IMR-90 (cell line): ENCODE data around the gene OLIG3. TPM values are rescaled to one million over a fixed set of nuclear protein-coding genes. Genes with fewer than 3 reads are reported as not detected.
A peak's percentile ranks its signal among the peaks of the same experiment; 100 is the strongest.

Experiments used
- ATAC-seq: fragments of 200-7000 bp; cut with Tn5 transposase; 2 replicates; pipeline ENCODE4 v1.9.1; 2020; ENCODE audit warnings: low read depth, mild to moderate bottlenecking, moderate library complexity
- BruUV-seq: library from RNA; stranded (reverse); fragments of 400-500 nt; replicated peaks from 2 replicates; lab custom pipeline; 2021; lab: Mats Ljungman, UMichigan
- CTCF ChIA-PET: fragments of 300-600 bp; formaldehyde crosslinking; extraction: SDS; loops from one replicate; lab custom pipeline; 2021; ENCODE audit warnings: antibody characterized with exemption; lab: Yijun Ruan, JAX
- POLR2A ChIA-PET: fragments of 300-600 bp; sonication (Branson Sonifier 250); formaldehyde crosslinking; loops from one replicate; lab custom pipeline; 2022; ENCODE audit warnings: antibody characterized with exemption; ENCODE audit not compliant: unreplicated experiment; lab: Charles Lee
- DNase-seq: peaks from one replicate; pipeline ENCODE4 v3.0.0; 2013
- H2AFZ ChIP-seq: replicated peaks from 2 replicates; pipeline ENCODE3; 2013; ENCODE audit warnings: low read length, mild to moderate bottlenecking; ENCODE audit not compliant: poor library complexity
- H2AK5ac ChIP-seq: 2 replicates; pipeline ENCODE4 v1.6.1; 2013; ENCODE audit warnings: low read depth, low read length, inconsistent platforms
- H2AK9ac ChIP-seq: replicated peaks from 2 replicates; pipeline ENCODE3; 2013; ENCODE audit warnings: mild to moderate bottlenecking, low read depth, low read length, moderate library complexity; ENCODE audit not compliant: poor library complexity
- H2BK120ac ChIP-seq: 2 replicates; pipeline ENCODE4 v1.6.1; 2013; ENCODE audit warnings: low read depth, low read length, inconsistent platforms
- H2BK15ac ChIP-seq: 3 replicates; pipeline ENCODE4 v1.6.1; 2013; ENCODE audit warnings: low read depth, low read length, inconsistent platforms
- H2BK20ac ChIP-seq: 2 replicates; pipeline ENCODE4 v1.6.1; 2013; ENCODE audit warnings: low read depth, mild to moderate bottlenecking, inconsistent platforms, low read length, moderate library complexity
- H2BK5ac ChIP-seq: 2 replicates; pipeline ENCODE4 v1.6.1; 2013; ENCODE audit warnings: mild to moderate bottlenecking, low read depth, low read length, inconsistent platforms; ENCODE audit not compliant: poor library complexity, severe bottlenecking
- H3K14ac ChIP-seq: replicated peaks from 2 replicates; pipeline ENCODE4 v1.6.1; 2013; ENCODE audit warnings: low read depth, low read length, inconsistent platforms
- H3K18ac ChIP-seq: 2 replicates; pipeline ENCODE4 v1.6.1; 2013; ENCODE audit warnings: low read depth, low read length, control low read depth
- H3K23ac ChIP-seq: 2 replicates; pipeline ENCODE4 v1.6.1; 2013; ENCODE audit warnings: low read depth, low read length, inconsistent platforms
- H3K27ac ChIP-seq: 2 replicates; pipeline ENCODE4 v1.5.1; 2013; ENCODE audit warnings: mild to moderate bottlenecking, control low read depth, low read length; ENCODE audit not compliant: insufficient read depth
- H3K27me3 ChIP-seq: 2 replicates; pipeline ENCODE4 v1.6.1; 2013; ENCODE audit warnings: low read length; ENCODE audit not compliant: control insufficient read depth, insufficient read depth
- H3K36me3 ChIP-seq: 2 replicates; pipeline ENCODE4 v1.6.1; 2013; ENCODE audit warnings: low read length, mixed read lengths; ENCODE audit not compliant: control insufficient read depth, insufficient read depth
- H3K4ac ChIP-seq: 2 replicates; pipeline ENCODE4 v1.6.1; 2013; ENCODE audit warnings: low read depth, low read length, inconsistent platforms
- H3K4me1 ChIP-seq: 2 replicates; pipeline ENCODE4 v1.6.1; 2013; ENCODE audit warnings: low read length, mixed read lengths; ENCODE audit not compliant: control insufficient read depth, insufficient read depth
- H3K4me2 ChIP-seq: 2 replicates; pipeline ENCODE4 v1.6.1; 2013; ENCODE audit warnings: low read depth, mild to moderate bottlenecking, control low read depth, low read length, moderate library complexity
- H3K4me3 ChIP-seq: 2 replicates; pipeline ENCODE4 v1.5.1; 2013; ENCODE audit warnings: low read depth, mild to moderate bottlenecking, control low read depth, low read length, moderate library complexity; ENCODE audit not compliant: insufficient read depth
- H3K56ac ChIP-seq: 2 replicates; pipeline ENCODE4 v1.6.1; 2013; ENCODE audit warnings: low read length, inconsistent platforms; ENCODE audit not compliant: insufficient read depth; ENCODE audit errors: extremely low read depth
- H3K79me1 ChIP-seq, 2 experiments: 2 replicates each; pipeline ENCODE4 v1.6.1; 2013; ENCODE audit warnings: low read length in 2 of 2, inconsistent platforms in 1 of 2, low read depth in 1 of 2
- H3K9ac ChIP-seq: 2 replicates; pipeline ENCODE4 v1.6.1; 2013; ENCODE audit warnings: low read depth, low read length, control low read depth
- H3K9me1 ChIP-seq: 2 replicates; pipeline ENCODE4 v1.6.1; 2013; ENCODE audit warnings: low read length, inconsistent platforms; ENCODE audit not compliant: insufficient read depth
- H3K9me3 ChIP-seq: 2 replicates; pipeline ENCODE4 v1.6.1; 2013; ENCODE audit warnings: low read length; ENCODE audit not compliant: control insufficient read depth, insufficient read depth
- H4K20me1 ChIP-seq: 2 replicates; pipeline ENCODE4 v1.6.1; 2013; ENCODE audit warnings: low read length, inconsistent platforms; ENCODE audit not compliant: insufficient read depth
- H4K5ac ChIP-seq: 2 replicates; pipeline ENCODE4 v1.6.1; 2013; ENCODE audit warnings: mild to moderate bottlenecking, low read depth, low read length, control low read depth
- H4K8ac ChIP-seq, 2 experiments: 2 replicates each; pipeline ENCODE4 v1.6.1; 2013; ENCODE audit warnings: low read depth in 2 of 2, low read length in 2 of 2, control low read depth in 1 of 2, inconsistent platforms in 1 of 2
- H4K91ac ChIP-seq: 2 replicates; pipeline ENCODE4 v1.6.1; 2013; ENCODE audit warnings: low read depth, low read length, inconsistent platforms; ENCODE audit not compliant: insufficient read depth
- CHD1 ChIP-seq: IDR thresholded peaks from 2 replicates; pipeline ENCODE4 v1.6.1; 2012; ENCODE audit warnings: low read depth, low read length, improper control_type of control experiment
- CTCF ChIP-seq: conservative IDR thresholded peaks from 2 replicates; pipeline ENCODE4 v1.5.1; 2012; ENCODE audit warnings: mild to moderate bottlenecking, low read depth, low read length, improper control_type of control experiment
- FOS ChIP-seq: fragments of 150-350 bp; IDR thresholded peaks from 2 replicates; pipeline ENCODE4 v1.6.1; 2016; ENCODE audit warnings: low read depth, low read length
- MAFK ChIP-seq: IDR thresholded peaks from 2 replicates; pipeline ENCODE4 v1.6.1; 2012; ENCODE audit warnings: low read depth, low read length, improper control_type of control experiment
- MAZ ChIP-seq: IDR thresholded peaks from 2 replicates; pipeline ENCODE4 v1.6.1; 2012; ENCODE audit warnings: low read depth, mild to moderate bottlenecking, low read length, improper control_type of control experiment, moderate library complexity, borderline replicate concordance
- MXI1 ChIP-seq: IDR thresholded peaks from 2 replicates; pipeline ENCODE4 v1.6.1; 2012; ENCODE audit warnings: low read depth, mild to moderate bottlenecking, low read length, moderate library complexity, borderline replicate concordance
- NFE2L2 ChIP-seq: fragments of 150-350 bp; IDR thresholded peaks from 2 replicates; pipeline ENCODE4 v1.6.1; 2016; ENCODE audit warnings: low read depth, mild to moderate bottlenecking, low read length
- RAD21 ChIP-seq: IDR thresholded peaks from 2 replicates; pipeline ENCODE4 v1.6.1; 2012; ENCODE audit warnings: low read length, improper control_type of control experiment
- RFX5 ChIP-seq: IDR thresholded peaks from 2 replicates; pipeline ENCODE4 v1.8.0; 2012; ENCODE audit warnings: low read depth, mild to moderate bottlenecking, low read length, moderate library complexity
- WGBS, 2 experiments: methylation state at CpG; one replicate each; pipeline versions ENCODE4 v1.1.5 to v1.1.7; 2013; ENCODE audit warnings: missing lambda C conversion rate in 2 of 2; ENCODE audit not compliant: insufficient read length in 1 of 2; ENCODE audit errors: extremely low coverage in 2 of 2; 5-methylcytosine and 5-hydroxymethylcytosine counted together
- dilution Hi-C: fragments of 300-500 bp; cut with HindIII; formaldehyde crosslinking; loops from one replicate; pipeline ENCODE4 v1.14.3; 2018; ENCODE audit warnings: low sequenced_read_pairs; ENCODE audit not compliant: unreplicated experiment
- in situ Hi-C: fragments of 300-500 bp; cut with MboI; formaldehyde crosslinking; loops from 3 replicates; pipeline ENCODE4 v1.14.3; 2019; ENCODE audit warnings: low sequenced_read_pairs, inconsistent platforms, mixed read lengths
- intact Hi-C: fragments of 100-400 bp; cut with micrococcal nuclease; formaldehyde crosslinking; loops from 2 replicates; pipeline ENCODE4 v1.10.0; 2022
- polyA plus RNA-seq, 3 experiments: library from polyadenylated mRNA; depleted of rRNA; stranded (reverse); fragments of >200 nt; gene quantifications; 2 replicates each; pipeline ENCODE4 v1.2.3, GENCODE V29; 2012; ENCODE audit warnings: low replicate concordance in 1 of 3
- total RNA-seq: library from RNA; depleted of rRNA; stranded (reverse); fragments of >200 nt; gene quantifications from 2 replicates; pipeline ENCODE4 v1.2.3, GENCODE V29; 2012
- TF ChIP-seq, protein P1 (sequence below): fragments of 150-350 bp; IDR thresholded peaks from 2 replicates; pipeline ENCODE4 v1.6.1; 2016; ENCODE audit warnings: low read depth, mild to moderate bottlenecking, low read length, moderate library complexity, borderline replicate concordance

OLIG3 gene
- total and polyA plus RNA-seq, 2 of the 4 experiments (the other 2 are of a cell fraction): not detected

DNA sequence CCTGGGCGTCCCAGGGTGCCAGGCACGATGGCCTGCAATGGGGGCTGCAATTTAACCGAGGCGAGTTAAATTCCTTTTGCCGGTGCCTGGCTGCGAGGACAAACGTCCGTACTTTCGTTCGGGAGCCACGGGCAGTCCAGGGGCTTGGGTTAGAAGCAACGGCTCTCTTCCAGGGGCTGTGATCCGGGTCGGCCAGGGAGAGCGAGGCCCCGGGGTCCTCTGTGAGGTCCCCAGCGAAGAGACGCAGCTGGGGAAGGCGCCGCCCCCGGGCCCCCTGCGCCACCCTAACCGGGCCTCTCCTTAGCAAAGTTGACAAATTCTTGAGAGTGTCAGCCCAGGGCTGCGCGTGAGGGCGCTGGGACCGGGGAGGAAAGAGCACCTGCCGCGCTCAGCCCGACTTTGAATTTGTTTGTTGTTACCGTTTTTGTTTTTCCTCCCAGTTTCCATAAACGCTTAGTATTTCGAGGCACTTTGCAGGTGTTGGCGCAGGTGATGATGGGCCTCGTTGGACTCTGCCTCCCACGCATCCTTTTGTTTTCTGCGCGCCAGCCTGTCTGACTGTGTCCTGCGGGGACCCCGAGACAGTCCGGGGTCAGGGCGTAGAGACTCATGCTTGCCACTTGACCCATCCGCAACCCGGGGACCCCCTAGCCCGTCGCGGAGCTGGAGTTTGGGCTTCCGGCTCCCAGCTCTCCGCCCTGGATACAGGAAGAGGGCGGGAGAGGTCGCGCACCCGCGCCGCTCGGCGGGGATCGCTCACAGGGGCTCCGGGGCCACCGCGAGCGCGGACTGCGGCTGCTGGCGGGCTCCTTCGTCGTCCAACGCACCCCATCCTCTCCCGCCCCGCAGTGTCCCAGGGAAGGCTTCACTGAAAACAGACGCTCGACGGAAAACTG lies 5.8 kb downstream of the OLIG3 start:
- Histone ChIP-seq H4K20me1 (no peaks in the 10 kb centered on the region; the same call in 1 of the 2 replicates), H3K4me1 (no peaks in the 10 kb centered on the region), H3K36me3 (no peaks in the 10 kb centered on the region), H3K56ac (no peak overlapping the region), H3K9me3 (peaks cover 10% of the 10 kb centered on the region; the same call in 1 of the 2 replicates), H4K91ac (no peak overlapping the region), H3K9ac (no peak overlapping the region), H3K27ac (no peak overlapping the region), H4K5ac (no peak overlapping the region), H2AK9ac (peak overlapping the region; percentile 50), H3K4me3 (no peak overlapping the region), H2AK5ac (no peak overlapping the region), H3K14ac (no peak overlapping the region), H3K23ac (no peak overlapping the region), H3K4ac (no peak overlapping the region), H3K9me1 (no peaks in the 10 kb centered on the region), H2BK120ac (no peak overlapping the region), H3K4me2 (no peak overlapping the region), H2AFZ (peak overlapping the region; percentile 43), H2BK15ac (no peak overlapping the region), H2BK5ac (no peak overlapping the region), H3K27me3 (peaks cover 79% of the 10 kb centered on the region), H2BK20ac (no peak overlapping the region), H4K8ac (no peak overlapping the region), H3K79me1 (no peaks in the 10 kb centered on the region), H3K18ac (no peak overlapping the region)
- ATAC-seq (no peak), DNase-seq (no peak)
- TF ChIP-seq MAFK: no peak
- TF ChIP-seq MXI1: no peak
- TF ChIP-seq NFE2L2: no peak
- no peak for TF ChIP-seq RFX5
- no peak for TF ChIP-seq FOS
- TF ChIP-seq, protein P1, sequence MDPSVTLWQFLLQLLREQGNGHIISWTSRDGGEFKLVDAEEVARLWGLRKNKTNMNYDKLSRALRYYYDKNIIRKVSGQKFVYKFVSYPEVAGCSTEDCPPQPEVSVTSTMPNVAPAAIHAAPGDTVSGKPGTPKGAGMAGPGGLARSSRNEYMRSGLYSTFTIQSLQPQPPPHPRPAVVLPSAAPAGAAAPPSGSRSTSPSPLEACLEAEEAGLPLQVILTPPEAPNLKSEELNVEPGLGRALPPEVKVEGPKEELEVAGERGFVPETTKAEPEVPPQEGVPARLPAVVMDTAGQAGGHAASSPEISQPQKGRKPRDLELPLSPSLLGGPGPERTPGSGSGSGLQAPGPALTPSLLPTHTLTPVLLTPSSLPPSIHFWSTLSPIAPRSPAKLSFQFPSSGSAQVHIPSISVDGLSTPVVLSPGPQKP: no peak
- no peak for TF ChIP-seq MAZ
- no peak for TF ChIP-seq RAD21
- TF ChIP-seq CTCF: no peak
- TF ChIP-seq CHD1: no peak
- POLR2A ChIA-PET: no interaction called here
- CTCF ChIA-PET: no interaction called here
- BruUV-seq: no TSS peak
- in situ Hi-C loops: no loop called here
- dilution Hi-C loops: no loop called here
- intact Hi-C loops: no loop called here
- 3% methylated on average over 46 of the region's 73 CpGs; no CpG with 5 or more reads in 1 of the 2 experiments for WGBS, 2 experiments
